ENCODE data around the gene ZNF488.

Gene ZNF488

DNA sequence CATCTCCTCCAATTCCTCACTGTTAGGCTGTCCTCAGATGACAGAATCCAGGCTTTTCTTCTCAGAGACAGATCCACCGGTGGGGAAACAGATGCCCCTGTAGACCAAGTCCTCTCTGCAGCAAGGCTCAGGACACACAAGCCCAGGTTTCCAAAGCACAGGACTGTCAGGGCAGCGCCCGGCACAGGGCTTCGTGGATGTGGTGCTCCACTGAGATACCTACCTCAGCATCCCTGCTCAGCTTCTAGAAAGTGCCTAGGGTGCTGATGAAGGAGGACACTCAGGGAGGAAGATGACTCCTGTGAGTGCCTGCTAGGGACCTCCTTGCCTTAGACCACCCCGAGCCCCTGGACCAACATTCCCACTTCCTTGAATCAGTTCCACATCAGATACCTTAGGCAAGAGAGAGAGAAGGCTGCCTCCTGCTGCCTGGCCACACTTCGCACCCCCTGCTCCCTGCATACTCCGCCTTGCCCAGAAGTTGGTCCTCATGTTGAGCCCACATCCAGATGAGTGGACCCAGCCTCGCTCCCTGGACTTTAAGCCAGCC lies 44.8 kb downstream of the ZNF488 start:
- no peak overlapping the region for H3K4me3 ChIP-seq (ENCODE audit: low read length)
- DNase-seq (ENCODE audit: low read depth, low spot score): no peak

DNA sequence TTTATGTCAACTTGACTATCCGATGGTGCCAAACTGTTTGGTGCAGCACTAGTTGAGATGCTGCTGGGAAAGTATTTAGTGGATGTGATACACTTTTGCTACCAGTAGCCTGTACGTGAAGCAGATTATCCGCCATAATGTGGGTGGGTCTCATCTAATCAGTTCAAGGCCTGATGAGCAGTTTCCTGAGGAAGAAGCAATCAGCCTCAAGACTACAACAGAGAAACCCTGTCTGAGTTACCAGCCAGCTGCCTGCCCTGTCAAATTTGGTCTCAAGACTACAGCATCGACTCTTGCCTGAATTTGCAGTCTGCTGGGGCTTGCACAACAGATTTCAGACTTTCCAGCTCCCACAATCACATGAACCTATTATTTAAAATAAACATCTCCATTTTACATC lies 46.8 kb downstream of the ZNF488 start:
- no peak overlapping the region for H3K4me3 ChIP-seq (ENCODE audit: low read length)
- no peak for DNase-seq (ENCODE audit: low read depth, low spot score)

DNA sequence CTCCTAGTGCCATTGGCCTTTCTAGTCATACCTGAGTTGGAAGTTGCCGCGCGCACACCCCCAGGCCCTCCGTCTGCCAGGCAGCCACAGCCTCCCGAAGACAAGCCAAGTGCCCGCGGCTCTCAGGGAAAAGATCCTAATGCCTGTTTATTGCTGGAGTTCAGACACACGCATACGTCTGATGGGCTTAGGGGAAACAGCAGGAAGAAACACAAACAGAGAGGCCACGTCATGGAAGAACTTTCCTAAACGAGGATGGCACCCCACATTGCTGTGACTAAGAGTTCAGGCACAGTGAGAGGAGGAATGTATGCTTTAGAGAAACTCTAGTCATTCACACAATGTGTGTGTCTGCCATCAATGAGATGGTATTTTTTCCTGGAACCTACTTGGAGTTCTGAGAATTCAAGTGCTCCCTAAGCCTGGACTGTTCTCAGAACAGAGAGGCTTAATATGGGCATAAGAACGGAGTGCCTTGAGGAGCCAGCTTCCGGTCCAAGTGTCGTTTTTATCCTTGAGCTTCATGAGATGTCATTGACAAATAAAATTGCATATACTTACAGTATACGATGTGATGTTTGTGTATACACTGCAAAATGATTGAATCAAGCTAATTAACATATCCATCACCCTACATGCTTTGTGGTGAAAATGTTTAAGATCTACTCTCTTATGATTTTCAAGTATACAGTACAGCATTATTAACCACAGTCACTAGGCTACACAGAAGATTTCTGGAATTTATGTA lies 47.5 kb downstream of the ZNF488 start:
- no peak overlapping the region for H3K4me3 ChIP-seq (ENCODE audit: low read length)
- DNase-seq (ENCODE audit: low read depth, low spot score): no peak

DNA sequence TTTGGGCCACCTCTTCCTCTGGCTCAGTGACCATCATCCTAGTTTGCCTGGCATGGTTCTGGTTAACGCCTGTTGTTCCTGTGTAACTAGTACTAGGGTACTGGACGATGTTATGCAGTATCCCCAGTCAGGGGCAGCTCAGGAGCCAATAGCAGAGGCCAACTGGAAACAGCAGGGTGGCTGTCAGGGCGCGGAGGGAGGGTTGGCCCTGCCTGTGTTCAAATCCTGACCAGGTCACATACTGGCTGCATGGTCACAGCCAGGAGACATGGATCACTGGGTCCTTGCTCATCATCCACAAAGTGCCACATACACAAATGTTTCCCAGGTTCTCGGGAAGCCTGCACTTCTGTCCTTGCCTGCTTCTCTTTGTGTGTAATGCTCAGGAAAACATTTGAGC lies 48.2 kb downstream of the ZNF488 start:
- no peak for DNase-seq (ENCODE audit: low read depth, low spot score)

DNA sequence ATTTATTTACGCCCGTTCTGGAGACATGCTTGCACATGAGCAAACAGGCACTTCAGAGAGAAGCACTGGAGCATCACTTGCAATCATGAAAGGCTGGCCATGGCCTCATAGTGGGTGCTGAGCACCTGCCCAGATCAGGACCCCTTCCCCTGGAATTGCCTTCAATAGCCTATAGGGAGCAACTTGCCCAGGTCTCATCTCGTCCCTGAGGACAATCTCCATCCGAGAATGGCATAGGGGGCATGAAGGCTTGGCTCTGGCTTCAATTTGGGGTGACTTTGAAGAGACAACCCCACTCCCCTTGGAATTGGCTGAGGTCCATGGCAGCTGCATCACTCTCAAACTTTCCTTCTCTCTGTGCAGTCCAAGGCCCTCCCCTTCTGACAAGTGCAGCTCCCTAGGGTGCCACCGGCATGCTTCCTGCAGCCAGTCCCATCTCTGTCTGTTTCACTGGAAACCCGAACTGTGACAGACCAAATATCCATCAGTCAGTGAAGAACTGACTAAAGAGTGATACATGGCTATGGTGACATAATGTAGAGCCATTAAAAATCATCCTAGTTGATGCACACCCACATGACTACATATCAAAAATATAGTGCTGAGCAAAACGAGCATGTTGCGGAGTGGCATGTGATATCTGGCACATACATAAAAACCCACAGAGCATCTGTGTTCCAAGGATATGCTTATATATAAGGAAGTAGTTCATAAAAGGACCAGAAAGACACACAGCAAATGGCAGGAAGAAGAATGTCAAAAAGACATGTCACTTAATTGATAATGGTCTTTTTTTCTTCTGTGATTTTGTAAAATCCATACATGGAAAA lies 49.4 kb downstream of the ZNF488 start:
- no peak for DNase-seq (ENCODE audit: low read depth, low spot score)
- no peak overlapping the region for H3K4me3 ChIP-seq (ENCODE audit: low read length)

More for the DNA sequence above, 48.2 kb downstream of the ZNF488 start:
- no peak overlapping the region for H3K4me3 ChIP-seq (ENCODE audit: low read length)

DNA sequence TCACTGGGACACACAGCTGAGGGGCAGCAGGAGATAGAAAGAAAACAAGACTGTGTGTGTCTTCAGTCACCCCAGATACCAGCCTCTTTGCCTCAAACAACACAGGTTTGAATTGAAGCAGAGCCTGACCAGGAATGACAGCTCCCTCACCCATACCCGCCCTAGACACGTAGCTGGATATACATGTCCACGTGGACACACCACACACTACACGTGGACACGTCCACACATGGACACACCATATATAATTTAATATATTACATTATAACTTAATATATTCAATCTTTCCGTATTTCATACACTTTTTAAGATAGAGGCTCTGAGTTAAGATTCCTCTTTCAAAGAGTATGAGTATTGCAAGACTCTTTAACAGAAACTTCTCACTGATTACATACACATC lies 50.6 kb downstream of the ZNF488 start:
- no peak for DNase-seq (ENCODE audit: low read depth, low spot score)
- H3K4me3 ChIP-seq (ENCODE audit: low read length): no peak overlapping the region

DNA sequence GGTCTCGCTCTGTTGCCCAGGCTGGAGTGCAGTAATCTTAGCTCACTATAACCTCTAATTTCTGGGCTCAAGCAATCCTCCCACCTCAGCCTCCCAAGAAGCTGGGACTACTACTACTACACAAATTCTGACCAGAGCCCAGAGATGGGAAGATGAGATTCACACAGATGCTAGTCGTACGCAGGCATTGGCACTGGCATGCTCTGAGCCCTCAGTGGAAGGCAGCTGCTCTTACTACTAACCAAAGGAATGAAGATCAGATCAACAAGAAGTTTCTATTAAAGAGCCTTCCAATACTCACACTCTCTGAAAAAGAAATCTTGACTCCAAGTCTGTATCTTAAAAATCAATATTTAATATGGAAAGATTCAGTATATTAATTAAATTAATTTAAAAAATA lies 51.1 kb downstream of the ZNF488 start:
- no peak overlapping the region for H3K4me3 ChIP-seq (ENCODE audit: low read length)
- no peak for DNase-seq (ENCODE audit: low read depth, low spot score)

DNA sequence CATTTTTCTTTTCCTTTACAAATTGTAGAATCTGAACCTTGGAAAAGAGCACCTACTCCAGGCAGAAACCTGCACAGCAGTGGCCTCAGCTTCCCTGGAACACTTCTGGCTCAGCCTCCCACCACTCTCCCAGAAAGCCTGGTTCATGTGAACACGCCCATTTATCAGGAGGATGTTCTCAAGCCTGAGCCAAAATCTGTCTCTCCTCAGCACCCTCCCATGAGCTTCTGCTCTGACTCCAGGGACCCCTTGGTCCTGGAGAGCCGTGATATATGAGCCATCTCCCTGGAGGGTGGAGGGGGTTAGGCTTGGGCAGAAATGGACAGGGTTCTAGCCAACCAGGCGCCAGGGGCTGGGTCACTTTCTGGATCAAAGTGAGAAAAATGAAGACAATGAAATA lies 51.7 kb downstream of the ZNF488 start:
- no peak overlapping the region for H3K4me3 ChIP-seq (ENCODE audit: low read length)
- no peak for DNase-seq (ENCODE audit: low read depth, low spot score)

DNA sequence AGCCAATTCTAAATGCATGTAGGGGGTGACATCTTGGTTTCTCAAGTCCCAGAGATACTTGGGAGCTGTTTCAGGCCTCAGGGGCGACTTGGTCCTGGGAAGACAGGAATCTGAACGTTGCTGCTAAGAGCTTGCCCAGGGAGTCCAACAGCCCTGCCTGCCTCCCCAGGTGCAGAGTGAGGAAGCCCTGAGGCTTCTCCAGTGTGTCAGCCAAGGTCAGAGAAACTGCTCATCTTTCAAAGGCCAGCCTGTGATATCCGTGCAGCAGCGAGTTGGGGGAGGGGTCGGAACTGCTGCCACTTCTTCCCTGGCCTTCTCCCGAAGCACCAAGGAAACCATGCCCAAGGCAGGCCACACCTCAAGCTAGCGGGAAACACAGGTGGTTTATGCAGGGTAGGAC lies 52.1 kb downstream of the ZNF488 start:
- DNase-seq (ENCODE audit: low read depth, low spot score): no peak
- H3K4me3 ChIP-seq (ENCODE audit: low read length): no peak overlapping the region

DNA sequence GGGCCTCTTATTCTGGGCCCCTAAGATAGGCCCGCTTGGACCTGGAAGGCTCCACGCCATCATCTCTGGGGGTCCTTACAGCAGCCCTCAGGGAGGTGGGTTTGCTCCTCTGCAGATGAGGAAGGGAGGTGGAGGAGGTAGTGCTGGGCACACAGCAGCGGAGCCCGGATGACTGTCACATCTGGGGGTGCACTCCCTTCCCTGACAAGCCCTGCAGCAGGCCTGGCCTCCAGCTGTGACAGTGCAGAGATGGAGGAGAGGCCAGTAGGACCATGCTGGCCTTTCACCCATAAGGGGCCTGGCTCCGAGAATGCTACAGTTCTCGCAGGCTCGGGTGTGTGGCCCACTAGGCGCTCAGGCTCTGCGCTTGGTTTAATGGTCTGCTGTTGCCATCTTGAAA lies 52.6 kb downstream of the ZNF488 start:
- no peak for DNase-seq (ENCODE audit: low read depth, low spot score)
- H3K4me3 ChIP-seq (ENCODE audit: low read length): no peak overlapping the region

DNA sequence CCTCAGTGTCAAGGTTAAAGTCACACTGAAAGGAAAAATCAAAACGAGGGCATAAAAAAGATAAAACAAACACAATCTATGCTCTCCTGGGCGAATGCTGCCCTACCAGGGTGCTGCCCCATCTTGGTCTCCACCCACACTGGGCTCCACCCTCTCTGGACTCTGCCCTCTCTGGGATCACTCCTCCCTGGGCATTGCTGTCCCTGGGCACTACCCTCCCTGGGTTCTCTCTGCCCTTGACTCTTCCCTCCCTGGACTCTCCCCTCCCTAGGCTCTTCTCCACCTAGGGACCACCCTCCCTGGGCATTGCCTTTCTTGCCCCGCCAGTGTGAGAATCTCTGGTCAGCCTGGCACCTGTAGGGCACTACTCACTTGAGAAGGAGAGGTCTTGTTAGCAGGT lies 53.3 kb downstream of the ZNF488 start:
- DNase-seq (ENCODE audit: low read depth, low spot score): no peak

DNA sequence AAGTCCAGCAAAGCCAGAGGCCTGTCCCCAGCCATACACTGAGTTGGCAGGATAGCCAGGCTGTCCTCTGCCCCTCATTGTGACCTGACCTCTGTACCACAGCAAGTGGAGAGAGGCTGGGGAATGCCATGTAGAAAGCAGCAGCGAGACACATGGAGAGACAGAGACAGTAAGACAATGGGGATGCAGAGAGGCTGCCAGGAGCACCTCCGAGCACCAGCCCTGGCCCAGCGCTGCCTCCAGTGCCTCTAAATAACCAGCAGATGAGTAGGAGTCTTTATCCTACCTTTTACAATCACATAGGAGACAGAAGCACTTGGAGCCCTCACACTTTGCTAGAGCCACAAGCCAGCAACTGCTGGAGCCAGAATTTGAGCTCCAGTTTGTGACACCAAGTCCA lies 53.7 kb downstream of the ZNF488 start:
- no peak for DNase-seq (ENCODE audit: low read depth, low spot score)
- H3K4me3 ChIP-seq (ENCODE audit: low read length): no peak overlapping the region

More for the DNA sequence above, 53.3 kb downstream of the ZNF488 start:
- no peak overlapping the region for H3K4me3 ChIP-seq (ENCODE audit: low read length)

DNA sequence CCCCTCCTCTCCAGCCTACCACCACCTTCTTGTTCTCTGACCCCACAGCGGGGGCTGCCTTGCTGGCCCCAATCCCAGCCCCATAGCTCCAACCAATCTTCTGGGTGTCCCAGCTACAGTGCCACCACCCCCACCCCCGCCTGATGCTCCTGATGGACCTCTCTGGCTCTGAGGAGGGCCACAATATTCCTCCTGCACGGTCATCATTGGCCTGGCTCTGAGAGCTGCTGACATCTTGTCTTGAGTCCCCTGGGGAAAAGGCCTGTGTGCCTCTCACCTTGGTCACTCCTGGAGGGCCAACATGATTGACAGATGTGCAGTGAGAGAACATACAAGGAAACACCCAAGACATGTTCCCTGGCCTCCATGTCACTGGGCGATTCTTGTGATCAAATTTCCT lies 54.2 kb downstream of the ZNF488 start:
- no peak overlapping the region for H3K4me3 ChIP-seq (ENCODE audit: low read length)
- DNase-seq (ENCODE audit: low read depth, low spot score): no peak

DNA sequence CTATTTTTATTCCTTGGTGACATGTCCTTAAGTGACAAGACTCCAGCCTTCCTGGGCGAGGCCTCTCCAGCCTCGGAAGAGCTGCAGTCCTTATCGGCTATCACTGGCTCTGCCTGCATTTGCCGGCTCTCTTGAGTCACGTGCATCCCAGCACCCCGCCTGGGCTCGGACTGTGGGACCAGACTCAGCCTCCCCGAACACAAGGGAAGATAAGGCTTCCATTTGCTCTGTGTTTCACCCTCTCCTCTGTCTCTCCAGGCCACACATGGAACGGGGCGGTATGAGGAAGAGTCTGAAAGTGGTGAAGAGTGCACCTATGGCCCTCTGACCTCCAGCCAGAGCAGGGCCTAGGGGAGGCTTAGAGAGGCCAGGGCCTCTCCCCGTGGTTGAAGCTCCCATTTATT lies 57.2 kb downstream of the ZNF488 start:
- H3K4me3 ChIP-seq (ENCODE audit: low read length): no peak overlapping the region
- DNase-seq (ENCODE audit: low read depth, low spot score): no peak

DNA sequence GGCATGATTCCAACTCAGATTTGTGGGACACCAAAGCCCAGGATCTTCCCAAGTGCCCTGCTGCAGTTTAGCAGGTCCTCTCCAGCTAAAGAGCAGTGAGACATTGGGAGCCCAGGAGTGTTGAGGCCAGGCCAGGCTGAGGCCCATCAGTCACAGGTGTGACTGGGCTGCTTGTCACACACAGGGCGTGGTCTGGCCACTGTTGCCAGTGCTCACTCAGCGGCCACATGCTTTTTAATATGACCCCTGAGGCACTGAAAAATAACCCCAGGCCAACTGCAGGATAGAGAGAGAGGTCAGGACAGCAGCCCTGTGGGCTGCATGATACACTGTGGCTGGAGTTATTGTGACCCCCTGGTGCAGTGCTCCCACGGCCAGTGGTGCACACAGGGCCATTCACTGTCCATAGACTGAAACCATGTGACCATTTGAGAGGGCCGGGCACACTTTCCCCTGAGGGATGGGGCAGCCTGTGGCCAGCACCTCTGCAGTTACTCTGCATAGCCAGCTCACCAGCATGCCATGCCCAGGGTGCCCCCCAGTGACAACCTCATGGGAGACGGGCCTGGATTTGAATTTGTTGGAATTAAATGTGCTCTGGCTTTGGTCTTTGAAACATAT lies 57.7 kb downstream of the ZNF488 start:
- no peak for DNase-seq (ENCODE audit: low read depth, low spot score)

DNA sequence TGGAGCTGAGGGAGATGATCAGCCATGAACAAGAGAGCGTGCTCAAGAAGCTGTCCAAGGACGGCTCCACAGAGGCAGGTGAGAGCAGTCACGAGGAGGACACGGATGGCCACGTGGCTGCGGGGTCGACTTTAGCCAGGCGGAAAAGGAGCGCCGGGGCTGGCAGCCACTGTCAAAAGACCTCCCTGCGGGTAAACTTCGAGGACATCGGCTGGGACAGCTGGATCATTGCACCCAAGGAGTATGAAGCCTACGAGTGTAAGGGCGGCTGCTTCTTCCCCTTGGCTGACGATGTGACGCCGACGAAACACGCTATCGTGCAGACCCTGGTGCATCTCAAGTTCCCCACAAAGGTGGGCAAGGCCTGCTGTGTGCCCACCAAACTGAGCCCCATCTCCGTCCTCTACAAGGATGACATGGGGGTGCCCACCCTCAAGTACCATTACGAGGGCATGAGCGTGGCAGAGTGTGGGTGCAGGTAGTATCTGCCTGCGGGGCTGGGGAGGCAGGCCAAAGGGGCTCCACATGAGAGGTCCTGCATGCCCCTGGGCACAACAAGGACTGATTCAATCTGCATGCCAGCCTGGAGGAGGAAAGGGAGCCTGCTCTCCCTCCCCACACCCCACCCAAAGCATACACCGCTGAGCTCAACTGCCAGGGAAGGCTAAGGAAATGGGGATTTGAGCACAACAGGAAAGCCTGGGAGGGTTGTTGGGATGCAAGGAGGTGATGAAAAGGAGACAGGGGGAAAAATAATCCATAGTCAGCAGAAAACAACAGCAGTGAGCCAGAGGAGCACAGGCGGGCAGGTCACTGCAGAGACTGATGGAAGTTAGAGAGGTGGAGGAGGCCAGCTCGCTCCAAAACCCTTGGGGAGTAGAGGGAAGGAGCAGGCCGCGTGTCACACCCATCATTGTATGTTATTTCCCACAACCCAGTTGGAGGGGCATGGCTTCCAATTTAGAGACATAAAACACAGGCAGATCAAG lies 58.5 kb downstream of the ZNF488 start:
- H3K4me3 ChIP-seq (ENCODE audit: low read length): no peak overlapping the region
- DNase-seq (ENCODE audit: low read depth, low spot score): no peak

More for the DNA sequence above, 57.7 kb downstream of the ZNF488 start:
- no peak overlapping the region for H3K4me3 ChIP-seq (ENCODE audit: low read length)

DNA sequence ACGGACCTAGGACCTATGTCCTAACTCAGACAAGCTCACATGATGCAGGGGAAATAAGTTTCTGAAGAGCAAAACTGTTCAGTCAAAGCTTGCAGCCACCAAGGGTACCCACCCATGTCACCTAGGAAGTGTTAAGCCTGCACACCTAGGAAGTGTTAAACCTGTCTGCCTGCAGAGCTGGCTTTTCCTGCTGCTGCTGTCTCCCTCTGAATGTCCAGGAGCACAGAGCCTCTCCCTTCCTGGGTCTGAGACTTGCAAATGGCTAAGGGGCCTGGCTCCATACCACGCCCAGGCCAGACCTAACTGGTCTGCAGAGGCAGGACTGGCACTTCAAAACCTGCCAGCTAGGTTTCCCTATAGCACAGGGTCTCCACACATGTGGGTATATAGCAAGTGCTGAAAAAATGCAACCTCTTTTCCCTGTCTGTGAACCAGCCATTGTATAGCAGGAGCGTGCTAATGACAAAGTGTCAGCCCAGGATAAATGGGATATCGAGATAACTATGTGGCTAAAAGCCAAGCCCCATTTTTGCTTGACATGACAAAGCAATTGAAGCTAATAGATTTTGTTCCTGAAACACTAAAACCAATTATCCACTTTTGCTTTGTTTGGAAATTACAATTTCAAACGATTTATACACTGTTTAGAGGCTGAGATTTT lies 60.3 kb downstream of the ZNF488 start:
- DNase-seq (ENCODE audit: low read depth, low spot score): no peak
- no peak overlapping the region for H3K4me3 ChIP-seq (ENCODE audit: low read length)

DNA sequence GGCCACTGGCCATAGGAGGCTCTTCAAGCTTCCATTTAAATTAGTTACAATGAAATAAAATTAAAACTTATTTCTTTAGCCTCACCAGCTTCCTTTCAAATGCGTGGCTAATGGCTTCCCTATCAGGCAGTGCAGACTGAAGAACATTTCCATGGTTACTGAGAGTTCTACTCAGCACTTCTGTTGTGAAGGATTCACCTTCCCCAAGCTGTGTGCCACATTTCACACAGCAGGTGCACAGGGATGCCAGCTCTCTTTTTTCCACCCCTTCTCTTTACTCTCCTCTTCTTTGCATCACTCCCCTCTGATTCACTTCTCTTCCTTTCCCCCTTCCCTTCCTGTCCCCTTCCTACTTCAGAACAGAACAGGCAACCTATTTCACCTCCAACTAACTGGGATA lies 61.0 kb downstream of the ZNF488 start:
- H3K4me3 ChIP-seq (ENCODE audit: low read length): no peak overlapping the region
- no peak for DNase-seq (ENCODE audit: low read depth, low spot score)
